HG03469 (cell line): ENCODE data around the gene ACBD6.
"Not testable (repeated sequence)": the region's sequence is repeated elsewhere in the genome, so short reads cannot be mapped to it uniquely, and the experiment has no call there.

Experiments used
- ATAC-seq: cut with Tn5 transposase; IDR thresholded peaks from one replicate; pipeline ENCODE4 v1.9.1; 2021; ENCODE audit warnings: mild to moderate bottlenecking, moderate library complexity, moderate number of reproducible peaks; ENCODE audit not compliant: unreplicated experiment

Gene ACBD6

DNA sequence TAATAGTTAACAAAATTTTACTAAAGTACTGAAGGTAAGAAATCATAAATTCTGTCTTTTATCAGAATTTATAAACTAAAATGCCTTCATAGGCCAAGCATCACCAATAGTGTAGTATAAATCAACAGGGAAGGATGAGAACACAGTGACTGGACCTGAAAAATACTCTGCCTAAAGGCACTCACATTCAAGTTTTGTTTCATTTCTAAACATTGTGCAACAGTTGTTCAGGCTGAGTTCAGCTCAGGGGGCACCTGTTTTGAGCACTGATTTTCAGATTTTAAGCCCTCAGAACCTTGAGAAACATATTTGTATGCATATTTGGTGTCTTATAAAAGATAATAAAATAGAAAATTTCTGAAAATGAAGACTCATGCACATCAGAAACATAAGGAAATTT is 12.4 kb downstream of the ACBD6 start:
- ATAC-seq, result no peak

DNA sequence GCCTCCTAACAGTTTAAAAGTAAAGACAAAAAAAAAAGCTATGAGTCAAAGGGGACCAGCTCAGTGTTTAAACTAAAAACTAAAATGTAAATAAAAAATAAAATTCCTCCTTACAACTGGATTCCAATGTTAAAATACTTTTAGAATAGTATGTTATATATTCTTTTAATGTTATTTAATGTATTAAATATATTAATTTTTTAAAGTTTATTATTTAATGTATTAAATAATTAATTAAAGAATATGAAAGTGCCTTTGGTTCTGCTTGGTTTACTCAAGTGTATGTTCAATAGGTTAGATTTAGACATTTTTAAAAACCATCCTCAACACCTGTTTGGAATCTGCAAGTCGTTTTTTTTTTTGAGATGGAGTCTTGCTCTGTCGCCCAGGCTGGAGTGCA is 13.1 kb downstream of the ACBD6 start:
- ATAC-seq, result no peak

DNA sequence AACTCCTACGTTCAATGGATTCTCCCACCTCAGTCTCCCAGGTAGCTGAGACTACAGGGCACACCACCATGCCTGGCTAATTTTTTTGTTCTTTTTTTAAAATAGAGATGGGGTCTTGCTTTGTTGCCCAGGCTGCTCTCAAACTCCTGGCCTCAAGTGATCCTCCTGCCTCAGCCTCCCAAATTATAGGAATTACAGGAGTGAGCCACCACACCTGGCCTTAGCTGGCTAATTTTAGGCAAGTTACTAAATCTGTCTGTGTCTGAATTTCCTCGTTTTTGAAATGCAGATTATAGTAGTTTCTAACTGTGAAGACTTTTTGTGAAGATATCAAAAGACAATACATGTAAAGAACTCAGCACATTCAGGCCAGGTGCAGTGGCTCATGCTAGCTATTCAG is 13.7 kb downstream of the ACBD6 start:
- ATAC-seq, result no peak

DNA sequence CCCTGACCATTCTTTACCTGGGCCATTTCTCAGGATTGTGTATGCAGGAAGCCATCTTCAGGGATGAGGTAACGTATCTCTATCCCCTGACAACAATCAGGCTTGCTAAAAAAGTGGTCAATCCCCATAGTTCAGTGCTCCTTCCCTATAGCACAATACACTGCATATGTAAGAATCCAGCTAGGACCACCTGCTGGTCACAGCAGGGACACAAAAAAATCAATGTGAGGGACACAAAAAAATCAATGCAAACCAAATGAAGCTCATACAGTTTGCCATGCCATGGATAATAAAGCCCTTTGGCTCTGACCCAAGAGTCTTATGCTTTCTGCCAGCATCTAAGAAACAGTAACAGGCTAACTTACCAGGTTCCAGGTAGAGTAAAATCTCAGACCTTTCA is 16.3 kb downstream of the ACBD6 start:
- ATAC-seq, result no peak

DNA sequence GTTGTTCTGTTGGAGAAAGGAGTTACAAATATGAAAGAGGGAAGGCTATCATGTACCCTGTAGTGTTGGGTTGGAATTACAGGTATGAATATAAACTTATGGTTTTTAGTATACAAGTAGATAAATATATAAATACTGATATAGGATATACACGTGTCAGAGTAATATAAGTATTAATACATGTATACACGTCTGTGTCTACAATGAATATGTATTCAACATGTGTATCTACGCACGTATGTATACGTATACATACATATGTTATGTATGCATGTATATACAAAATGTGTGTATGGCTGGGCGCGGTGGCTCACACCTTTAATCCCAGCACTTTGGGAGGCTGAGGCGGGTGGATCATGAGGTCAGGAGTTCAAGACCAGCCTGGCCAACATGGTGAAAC is 17.9 kb downstream of the ACBD6 start:
- ATAC-seq, result no peak

DNA sequence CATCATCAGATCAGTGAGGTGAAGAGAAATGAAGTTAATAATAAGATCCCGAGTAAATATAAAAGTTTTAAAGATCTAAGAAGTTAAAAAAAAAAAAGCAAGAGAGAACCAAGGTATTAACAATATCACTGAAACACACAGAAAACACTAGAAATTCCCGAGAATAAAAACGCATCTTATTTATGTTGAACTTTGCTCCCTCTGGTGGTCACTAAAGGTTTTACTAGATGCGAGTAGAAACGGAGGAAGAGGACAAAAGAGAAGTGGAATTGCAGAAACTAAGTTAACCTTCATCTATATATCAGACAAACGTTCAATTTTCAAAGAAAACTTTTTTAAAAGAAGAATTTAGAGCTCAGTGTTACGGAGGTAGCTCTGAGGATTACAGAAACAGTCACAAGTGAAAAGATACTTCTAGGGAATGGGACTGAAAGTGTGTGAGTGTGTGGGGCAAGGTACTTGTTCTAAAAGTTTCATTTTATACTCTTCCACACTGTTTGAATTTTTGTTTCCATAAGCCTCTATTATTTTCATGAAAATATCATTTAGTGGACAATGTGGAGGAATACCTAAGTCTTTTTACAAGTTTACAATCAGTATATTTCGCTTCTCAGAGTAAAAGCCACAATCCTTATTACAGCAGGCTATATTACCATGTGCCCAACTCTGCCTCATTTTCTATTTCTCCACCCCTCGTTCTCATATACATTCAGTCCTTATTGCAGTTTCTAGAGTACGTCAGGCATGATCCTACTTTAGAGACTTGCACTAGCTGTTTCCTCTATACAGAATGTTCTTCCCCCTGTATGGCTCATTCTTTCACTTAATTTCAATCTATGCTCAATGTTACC is 19.7 kb downstream of the ACBD6 start:
- no peak for ATAC-seq

DNA sequence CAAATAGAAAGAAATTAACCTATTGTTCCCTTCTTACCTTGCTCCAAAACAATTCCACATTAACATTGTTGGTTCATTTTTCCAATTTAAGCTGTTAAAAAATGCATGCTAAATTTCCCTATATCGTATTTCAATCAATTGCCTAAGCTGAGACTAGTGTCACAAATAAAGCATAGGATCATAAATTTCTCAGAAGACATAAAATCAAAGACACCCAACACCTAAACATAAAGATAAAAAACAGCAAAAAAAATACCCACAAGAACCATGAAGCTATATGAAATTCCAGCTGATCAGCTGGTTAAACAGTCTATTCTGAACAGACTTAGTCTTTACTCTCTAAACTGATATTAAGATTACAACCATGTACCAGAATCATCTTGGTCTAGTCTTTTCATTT is 32.3 kb downstream of the ACBD6 start:
- ATAC-seq, result no peak

DNA sequence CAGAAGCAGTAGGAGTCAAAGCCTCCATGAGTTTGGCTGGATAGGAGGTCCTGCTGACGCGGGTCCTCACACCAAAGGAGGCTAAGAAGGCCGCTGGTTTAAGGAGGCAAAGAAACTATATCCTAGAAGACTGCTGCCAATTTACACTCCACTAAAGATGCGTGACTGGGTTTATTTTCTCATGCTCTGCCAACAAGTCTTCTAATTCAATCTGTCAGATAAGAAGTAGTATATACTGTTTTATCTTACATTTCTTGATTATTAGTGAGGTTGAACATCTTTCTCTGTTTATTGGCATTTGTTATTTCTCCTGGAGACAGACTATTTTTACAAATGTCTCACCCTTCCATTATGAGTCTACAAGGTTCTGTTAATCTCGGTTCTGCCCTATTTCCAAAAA is 34.1 kb downstream of the ACBD6 start:
- ATAC-seq, result no peak

DNA sequence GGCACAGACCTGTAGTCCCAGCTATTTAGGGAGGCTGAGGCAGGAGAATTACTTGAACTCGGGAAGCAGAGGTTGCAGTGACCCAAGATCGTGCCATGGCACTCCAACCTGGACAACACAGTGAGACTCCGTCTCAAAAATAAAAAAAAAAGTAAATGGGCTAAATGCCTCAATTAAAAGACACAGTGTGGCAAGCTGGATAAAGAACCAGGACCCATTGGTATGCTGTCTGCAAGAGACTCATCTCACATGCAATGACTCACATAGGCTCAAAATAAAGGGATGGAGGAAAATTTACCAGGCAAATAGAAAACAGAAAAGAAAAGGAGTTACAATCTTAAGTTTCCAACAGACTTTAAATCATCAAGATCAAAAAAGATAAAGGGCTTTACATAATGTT is 40.3 kb downstream of the ACBD6 start:
- ATAC-seq, result no peak

DNA sequence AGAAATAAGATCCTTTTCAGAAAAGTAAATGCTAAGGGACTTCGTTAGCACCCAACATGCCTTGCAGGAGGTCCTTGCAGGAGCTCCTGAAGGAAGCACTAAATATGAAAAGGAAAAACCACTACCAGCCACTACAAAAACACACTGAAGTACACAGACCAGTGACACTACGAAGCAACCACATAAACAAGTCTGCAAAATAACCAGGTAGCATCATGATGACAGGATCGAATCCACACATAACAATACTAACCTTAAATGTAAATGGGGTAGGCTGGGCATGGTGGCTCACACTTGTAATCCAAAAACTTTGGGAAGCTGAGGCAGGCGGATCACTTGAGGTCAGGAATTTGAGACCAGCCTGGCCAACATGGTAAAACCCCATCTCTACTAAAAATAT is 40.7 kb downstream of the ACBD6 start:
- ATAC-seq, result not testable (repeated sequence)

DNA sequence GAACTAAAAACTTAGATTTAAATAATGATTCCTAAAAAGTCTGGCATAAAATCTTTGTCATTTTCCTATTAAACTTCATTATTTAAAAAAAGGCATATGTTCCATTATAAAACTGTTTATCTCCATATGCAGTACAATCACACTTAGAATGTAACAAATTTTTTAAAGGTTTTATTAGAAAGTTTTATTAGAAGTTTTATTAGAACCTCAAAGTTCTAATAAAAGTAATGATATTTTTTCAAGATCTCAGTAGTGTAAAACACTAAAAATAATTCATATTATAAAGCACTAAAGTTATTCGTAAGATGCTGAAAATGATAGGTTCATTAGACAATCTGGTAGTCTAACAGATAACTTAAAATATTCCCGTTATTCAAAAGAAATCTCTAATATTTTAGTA is 43.6 kb downstream of the ACBD6 start:
- no peak for ATAC-seq

DNA sequence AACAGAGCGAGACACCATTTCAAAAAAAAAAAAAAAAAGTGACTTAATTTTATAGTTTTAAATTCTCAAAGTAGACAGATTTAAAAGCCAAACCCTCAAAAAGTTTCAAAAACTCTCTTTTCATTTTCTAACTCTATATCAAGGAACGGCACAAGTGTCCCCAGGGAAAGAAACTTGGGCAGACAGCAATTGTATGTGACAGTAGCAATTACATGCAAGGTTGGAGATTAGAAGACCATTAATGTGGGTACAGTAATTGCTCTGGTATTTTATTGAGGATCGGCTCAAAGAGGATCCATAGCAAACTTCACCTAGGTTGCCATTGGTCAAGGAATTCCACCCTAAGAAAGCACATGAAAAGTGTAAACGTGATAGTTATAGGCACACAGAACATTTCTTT is 46.2 kb downstream of the ACBD6 start:
- no peak for ATAC-seq

DNA sequence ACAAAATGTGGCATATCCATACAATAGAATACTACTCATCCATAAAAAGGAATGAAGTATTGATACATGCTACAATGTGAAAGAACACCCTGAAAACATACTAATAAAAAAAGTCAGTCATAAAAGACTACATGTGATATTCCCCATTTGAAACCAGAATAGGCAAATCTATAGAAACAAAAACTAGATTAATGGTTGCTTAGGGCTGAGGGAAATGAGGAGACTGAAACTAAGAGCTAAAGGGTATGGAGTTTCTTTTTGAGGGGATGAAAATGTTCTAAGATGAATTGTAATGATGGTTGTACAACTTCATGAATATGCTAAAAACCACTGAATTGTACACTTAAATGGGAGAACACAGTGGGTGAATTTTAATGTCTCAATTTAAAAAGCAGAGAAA is 50.9 kb downstream of the ACBD6 start:
- ATAC-seq, result no peak

DNA sequence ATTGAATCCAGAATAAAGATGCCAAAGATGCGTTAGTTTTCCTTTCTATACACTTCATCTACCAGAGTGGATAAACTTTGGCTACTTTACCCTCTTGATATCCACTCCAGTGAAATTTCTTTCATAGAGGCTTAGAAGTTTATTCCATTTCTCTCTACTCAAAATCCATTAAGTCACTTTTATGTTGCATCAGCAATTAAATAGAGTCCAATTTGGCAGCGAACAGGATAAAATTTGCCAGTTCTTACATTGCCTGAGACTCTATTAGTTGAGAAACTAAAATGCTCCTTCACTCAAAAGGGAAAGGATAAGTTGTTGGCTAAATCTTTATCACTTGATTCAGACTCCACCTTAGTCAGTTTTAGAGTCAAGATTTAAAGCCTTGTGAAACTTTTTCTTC is 57.9 kb downstream of the ACBD6 start:
- ATAC-seq, result no peak

DNA sequence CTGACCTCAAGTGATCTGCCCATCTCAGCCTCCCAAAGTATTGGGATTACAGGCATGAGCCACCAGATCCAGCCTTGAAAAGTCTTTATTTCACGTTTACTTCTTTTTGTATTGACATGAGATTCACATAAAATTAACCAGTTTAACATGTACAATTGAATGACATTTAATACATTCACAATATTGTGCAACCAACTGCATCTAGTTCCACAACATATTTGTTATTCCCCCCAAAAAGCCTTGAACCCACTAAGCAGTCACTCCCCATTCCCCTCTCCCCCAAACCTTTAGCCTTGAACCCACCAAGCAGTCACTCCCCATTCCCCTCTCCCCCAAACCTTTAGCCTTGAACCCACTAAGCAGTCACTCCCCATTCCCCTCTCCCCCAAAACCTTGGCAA is 62.0 kb downstream of the ACBD6 start:
- ATAC-seq, result no peak

DNA sequence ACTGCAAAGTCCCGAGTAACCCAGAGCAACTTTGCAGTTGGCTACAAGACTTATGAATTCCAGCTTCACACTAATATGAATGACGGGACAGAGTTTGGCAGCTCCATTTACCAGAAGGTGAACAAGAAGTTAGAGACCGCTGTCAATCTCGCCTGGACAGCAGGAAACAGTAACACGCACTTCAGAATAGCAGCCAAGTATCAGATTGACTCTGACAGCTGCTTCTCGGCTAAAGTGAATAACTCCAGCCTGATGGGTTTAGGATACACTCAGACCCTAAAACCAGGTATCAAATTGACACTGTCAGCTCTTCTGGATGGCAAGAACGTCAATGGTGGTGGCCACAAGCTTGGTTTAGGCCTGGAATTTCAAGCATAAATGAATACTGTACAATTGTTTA is 66.8 kb downstream of the ACBD6 start:
- no peak for ATAC-seq

DNA sequence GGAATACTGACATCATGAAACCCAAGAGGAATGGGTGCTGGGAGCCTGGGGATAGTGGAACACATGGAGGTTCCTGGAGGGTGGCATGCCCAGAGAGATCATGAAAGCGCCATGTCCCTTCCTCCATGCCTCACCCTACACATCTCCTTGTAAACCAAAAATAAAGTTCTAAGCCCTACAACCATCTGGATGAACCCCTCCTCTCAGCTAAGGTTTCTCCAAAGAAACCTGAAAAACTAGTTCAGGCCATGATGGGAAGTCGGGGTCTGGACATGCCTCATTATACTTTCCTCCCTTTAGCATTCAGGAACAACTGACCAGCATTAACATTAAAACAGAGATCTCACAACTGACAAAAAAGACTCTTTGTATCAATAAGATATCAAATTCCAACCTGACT is 68.5 kb downstream of the ACBD6 start:
- ATAC-seq, result no peak

DNA sequence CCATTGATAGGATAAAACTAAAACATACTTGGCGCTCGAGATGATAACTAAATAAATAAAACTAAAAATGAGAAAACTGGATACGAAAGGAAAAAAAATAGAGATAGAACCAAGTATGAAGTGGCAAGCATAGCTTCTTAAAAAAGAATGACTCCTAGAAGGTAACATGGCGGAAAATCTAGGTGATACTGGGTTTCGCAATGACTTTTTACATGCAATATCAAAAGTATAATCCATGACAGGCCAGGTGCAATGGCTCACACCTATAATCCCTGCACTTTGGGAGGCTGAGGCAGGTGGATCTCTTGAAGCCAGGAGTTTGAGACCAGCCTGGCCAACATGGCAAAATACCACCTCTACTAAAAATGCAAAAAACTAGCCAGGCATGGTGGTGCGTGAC is 70.7 kb downstream of the ACBD6 start:
- no peak for ATAC-seq

DNA sequence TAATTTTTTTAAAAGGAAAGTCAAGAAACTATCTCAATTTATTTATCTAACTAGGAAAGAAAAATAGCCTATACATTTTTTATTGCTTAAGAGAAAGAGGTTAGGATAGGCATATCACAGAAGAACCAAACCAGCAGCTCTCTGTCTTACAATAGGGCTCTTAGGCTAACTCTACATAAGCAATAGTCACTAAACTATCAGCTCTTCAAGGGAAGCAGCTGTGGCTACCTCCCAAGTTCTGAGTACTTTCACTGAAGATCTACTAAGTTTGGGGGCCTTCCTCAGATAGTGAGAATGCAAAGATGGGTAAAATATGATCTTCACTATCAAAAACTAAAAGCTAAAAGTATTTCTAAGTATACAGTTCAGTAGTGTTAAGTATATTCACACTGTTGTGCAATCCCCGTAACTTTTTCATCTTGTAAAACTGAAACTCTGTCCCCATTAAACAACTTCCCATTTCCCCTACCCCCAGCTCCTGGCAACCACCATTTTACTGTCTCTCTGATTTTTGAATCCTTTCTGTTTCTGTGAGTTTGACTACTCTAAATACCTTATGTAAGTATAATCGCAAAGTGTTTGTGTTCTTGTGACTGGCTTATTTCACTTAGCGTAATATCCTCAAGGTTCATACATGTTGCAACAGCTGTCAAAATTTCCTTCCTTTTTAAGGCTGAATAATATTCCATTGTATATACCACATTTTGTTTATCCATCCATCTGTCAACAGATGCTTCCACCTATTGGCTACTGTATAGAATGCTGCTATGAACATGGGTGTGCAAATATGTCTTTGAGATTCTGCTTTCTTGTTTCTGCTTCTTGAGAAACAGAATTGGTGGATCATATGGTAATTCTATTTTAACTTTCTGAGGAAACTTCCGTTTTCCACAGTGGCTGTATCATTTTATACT is 73.3 kb downstream of the ACBD6 start:
- ATAC-seq, result no peak

DNA sequence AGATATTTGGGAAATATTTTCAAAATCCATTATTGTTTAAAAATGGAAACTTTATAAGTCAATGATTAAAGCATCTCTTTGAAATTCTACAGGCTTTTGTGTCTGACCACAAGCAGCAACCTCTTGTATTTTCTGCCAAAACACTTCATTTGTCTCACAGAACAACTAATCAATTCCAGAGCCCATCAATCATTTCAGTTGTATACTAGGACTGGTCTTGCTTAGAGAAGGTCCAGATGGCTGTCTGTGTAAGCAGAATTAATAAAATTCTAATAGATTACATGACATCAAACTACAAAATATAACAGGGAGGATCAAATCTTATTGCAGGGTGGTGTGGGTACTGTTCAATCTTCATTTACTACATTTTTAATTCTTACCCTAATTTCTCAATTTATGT is 76.4 kb downstream of the ACBD6 start:
- no peak for ATAC-seq

DNA sequence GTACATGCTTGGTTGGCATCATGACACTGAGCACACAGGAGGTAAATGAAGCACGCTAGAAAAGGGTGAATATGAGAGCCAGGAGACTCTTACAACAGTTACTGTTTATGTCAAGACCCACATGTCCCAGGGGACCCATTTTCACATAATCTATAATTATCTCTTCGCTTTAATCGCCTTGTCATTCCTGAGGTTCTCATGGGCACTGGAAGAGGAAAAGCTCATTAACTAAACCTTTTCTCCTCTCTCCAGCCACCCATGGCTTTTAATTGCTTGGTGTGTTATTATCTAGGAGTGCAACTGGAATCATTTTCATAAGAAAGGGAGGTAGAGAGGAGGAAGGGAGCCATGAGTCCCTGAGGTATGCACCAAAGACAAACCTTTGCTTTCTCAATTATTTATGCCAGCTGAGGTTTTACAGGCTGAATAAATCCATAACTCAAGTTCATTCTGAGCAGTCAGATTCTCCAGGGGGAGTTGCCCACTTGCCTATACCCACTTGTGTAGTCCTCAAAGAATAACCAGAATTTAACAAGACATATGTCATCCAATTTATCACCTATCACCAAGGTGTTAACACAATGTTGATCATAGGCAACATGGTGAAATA is 77.4 kb downstream of the ACBD6 start:
- ATAC-seq, result no peak

DNA sequence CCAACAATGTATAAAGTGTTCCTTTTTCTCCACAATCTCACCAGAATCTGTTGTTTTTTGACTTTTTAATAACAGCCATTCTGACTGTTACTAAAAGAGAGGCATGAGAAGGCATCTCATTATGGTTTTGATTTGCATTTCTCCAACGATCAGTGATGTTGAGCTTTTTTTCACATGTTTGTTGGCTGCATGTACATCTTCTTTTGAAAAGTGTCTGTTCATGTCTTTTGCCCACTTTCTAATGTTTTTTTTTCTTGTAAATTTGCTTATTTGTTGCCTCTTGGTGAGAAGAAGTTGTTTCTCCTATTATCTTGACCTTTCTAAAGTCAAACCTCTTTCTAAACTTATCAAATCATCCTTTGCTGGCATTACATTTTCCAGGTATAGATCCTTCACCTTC is 80.8 kb downstream of the ACBD6 start:
- no peak for ATAC-seq
